ENCODE data around the gene KRTCAP2. TPM values are rescaled to one million over a fixed set of nuclear protein-coding genes. Genes with fewer than 3 reads are reported as not detected.

KRTCAP2 gene
- total and polyA plus RNA-seq, 10 of the 15 experiments (the other 5 are each of a cell fraction or from before 2014, with no cell fraction given), result 61.3 to 238 (median 141) TPM

GRCh38 chr1:155125511-155125945 is 47.6 kb downstream of the KRTCAP2 start:
- H3K9me3 ChIP-seq (replicated peaks; ENCODE audit: control insufficient read depth, insufficient read depth, low read length), result no peaks in the 10 kb centered on the region
- no peak overlapping the region for H3K4me3 ChIP-seq
- ChIA-PET SMC1A (ENCODE audit: uncharacterized antibody, unreplicated experiment) (no interaction called here), RAD21 (ENCODE audit: unreplicated experiment) (interaction anchor here (1.2 kb wide), 1 partner anchor 42 kb away, joined by 3 read pairs; no protein-coding TSS in a partner anchor), POLR2A (interaction anchor here (0.6 to 2.3 kb wide), 3 partner anchors 9 to 33 kb away, joined by 3 to 6 read pairs (median 3); no protein-coding TSS in a partner anchor), CTCF (interaction anchor here (1.7 to 1.9 kb wide), 2 partner anchors 34 to 47 kb away, joined by 5 to 6 read pairs; partner anchors contain the start of gene KRTCAP2)
- no peaks in the 10 kb centered on the region for H3K79me2 ChIP-seq (ENCODE audit: control insufficient read depth, insufficient read depth, low read length)
- ATAC-seq, result no peak
- FAIRE-seq, result no peak
- H3K4me1 ChIP-seq (ENCODE audit: control insufficient read depth, insufficient read depth, low read length), result peaks cover 14% of the 10 kb centered on the region
- no peak overlapping the region for H3K9ac ChIP-seq (ENCODE audit: control insufficient read depth, insufficient read depth, low read length)
- 19% methylated on average over 11 of the region's 11 CpGs for WGBS (ENCODE audit: insufficient coverage, insufficient replicate concordance, low lambda C conversion rate, missing lambda C conversion rate)
- H3K27ac ChIP-seq (ENCODE audit: control insufficient read depth, insufficient read depth), result no peak overlapping the region
- peaks cover 14 to 24% of the 10 kb centered on the region in 2 experiments for H3K27me3 ChIP-seq (replicated peaks in 1 of 2; ENCODE audit: control insufficient read depth in 2 of 2, insufficient read depth in 2 of 2, low read length in 1 of 2)
- in situ Hi-C loops (cut with MboI), result no loop called here
- H3K4me2 ChIP-seq (ENCODE audit: control insufficient read depth, insufficient read depth), result no peak overlapping the region
- no peak overlapping the region for H2AFZ ChIP-seq (ENCODE audit: control insufficient read depth, low read depth, low read length)
- H4K20me1 ChIP-seq (ENCODE audit: control insufficient read depth, insufficient read depth), result no peaks in the 10 kb centered on the region
- DNase-seq (ENCODE audit: low read depth, low spot score), result no peak
- intact Hi-C loops (cut with micrococcal nuclease; ENCODE audit: unreplicated experiment), result no loop called here
- TF ChIP-seq TCF7 (IDR thresholded peaks at IDR 0.05; ENCODE audit: borderline replicate concordance) (no peak), HDAC6 (IDR thresholded peaks at IDR 0.05; ENCODE audit: unreplicated experiment) (no peak), SIN3A (IDR thresholded peaks at IDR 0.05; ENCODE audit: low read depth, low read length) (no peak), FOS (IDR thresholded peaks at IDR 0.05; ENCODE audit: borderline replicate concordance, extremely low read depth, insufficient read length) (no peak), ZBED1 (IDR thresholded peaks at IDR 0.05; ENCODE audit: borderline replicate concordance) (no peak), SMARCA5 (IDR thresholded peaks at IDR 0.05) (no peak), CREM (IDR thresholded peaks at IDR 0.05; ENCODE audit: low read depth) (no peak), ZBTB33 (IDR thresholded peaks at IDR 0.05) (no peak), IRF4 (IDR thresholded peaks at IDR 0.05; ENCODE audit: low read depth, low read length) (no peak), STAT3 (IDR thresholded peaks at IDR 0.05; ENCODE audit: low read depth, low read length) (no peak), EED (IDR thresholded peaks at IDR 0.05; ENCODE audit: low read depth) (no peak), EGR1 (IDR thresholded peaks at IDR 0.05; ENCODE audit: borderline replicate concordance in 1 of 2, low read depth in 2 of 2, low read length in 2 of 2) (no peak), ZBTB4 (CRISPR knock-in tag; IDR thresholded peaks at IDR 0.05) (no peak)
- no TSS peak for BruUV-seq (replicated peaks)
- no peaks in the 10 kb centered on the region for H3K36me3 ChIP-seq (ENCODE audit: control insufficient read depth in 2 of 2, insufficient read depth in 2 of 2, low read length in 1 of 2)

Measured in GM12878 (cell line).